GM21526 (cell line): ENCODE results near the gene PPIF.
"Not testable (repeated sequence)": the region's sequence is repeated elsewhere in the genome, so short reads cannot be mapped to it uniquely, and the experiment has no call there.

Source experiments
- ATAC-seq: cut with Tn5 transposase; IDR thresholded peaks from one replicate; pipeline ENCODE4 v1.9.1; 2021; ENCODE audit warnings: moderate library complexity; ENCODE audit not compliant: unreplicated experiment, low FRiP score

Gene PPIF

DNA sequence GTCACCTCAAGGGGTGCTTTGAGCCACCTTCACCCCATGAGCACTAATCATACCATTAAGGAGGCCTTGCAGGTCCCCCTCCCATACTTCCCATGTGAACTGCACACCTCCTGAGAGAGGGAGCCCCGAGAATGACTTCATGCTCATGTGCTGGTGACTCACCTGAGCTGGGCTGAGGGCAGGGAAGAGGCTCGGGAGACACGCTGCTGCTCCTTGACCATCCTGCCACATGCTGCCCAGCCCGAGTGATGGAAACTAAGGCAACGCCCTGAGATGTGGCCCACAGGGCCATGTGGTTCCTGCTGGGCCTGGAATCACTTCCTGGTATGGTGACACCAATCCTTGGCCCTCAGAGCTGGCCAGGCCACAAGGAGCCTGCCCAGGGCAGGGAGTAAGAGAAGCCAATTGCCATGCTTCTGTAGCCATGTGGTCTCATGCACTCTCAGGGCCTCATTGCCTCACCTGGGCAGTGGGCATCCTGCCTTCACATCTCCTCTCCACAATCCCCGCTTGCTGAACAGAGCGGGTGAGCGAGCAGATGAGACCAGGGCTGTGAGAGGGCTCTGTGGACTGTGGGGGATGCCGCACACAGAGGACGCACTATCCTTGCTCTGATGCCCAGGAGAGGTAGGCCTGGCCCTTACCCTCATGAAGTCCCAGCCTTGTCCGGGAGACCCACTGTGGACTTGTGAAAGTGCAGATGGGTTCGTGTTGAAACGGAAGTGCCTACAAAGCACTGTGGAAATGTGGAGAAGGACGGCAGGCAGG, 18.3 kb upstream of the PPIF start:
- ATAC-seq = no peak

DNA sequence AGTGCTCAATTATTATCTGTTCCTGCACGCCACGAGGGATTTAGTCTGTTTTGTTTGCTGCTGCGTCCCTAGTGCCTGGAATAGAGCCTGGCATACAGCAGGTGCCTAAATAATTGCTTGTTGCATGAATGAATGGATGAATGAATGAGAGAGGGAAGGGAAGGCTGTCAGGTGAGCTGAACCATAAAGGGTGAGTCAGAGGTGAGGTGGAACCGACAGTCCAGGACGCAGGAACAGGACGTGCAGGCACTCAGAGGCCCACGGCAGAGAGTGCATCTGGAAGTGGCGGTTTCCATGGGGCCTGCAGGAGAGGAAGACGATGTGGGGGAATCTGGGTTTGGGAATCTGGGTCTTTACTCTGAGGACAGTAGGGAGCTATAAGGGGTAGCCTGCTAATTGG, 17.7 kb upstream of the PPIF start:
- no peak for ATAC-seq

DNA sequence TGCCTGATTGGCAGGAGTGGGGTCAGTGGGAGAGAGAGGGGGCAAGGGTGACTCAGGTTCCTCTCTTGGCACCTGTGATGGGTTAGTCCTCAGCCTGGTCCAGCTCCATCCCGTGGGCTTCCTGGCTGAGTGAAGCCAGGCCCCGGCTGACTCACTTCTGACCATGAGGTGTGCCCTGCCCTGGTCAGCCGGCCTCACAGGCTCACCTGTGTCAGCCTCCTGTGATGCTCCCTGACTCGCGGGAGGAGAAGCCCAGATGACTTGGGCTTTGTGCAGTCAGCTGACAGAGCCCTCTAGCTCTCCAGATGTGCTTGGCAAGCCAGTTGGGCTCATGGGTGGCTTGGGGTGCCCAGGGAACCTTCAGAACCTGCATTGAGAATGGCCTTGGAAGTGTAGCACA, 16.0 kb upstream of the PPIF start:
- ATAC-seq = no peak

DNA sequence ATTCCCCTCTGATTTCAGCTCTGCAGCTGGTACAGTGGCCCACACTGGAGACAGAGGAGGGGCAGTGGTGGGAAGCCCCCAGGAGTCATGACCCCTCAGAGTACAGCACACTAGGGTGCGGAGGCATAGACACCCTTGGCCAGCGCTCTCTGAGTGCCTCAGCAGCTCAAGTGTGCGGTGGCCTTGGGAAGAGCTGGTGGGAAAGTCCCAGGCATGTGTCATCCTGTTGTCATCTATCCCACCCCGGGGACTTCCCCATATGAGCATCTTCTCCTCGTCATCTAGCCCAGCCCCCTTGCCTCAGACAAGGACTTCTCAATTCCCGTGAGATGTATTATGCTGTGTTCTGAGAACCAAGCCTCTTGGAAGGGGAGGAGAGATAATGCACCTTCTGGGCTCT, 15.6 kb upstream of the PPIF start:
- ATAC-seq = no peak

DNA sequence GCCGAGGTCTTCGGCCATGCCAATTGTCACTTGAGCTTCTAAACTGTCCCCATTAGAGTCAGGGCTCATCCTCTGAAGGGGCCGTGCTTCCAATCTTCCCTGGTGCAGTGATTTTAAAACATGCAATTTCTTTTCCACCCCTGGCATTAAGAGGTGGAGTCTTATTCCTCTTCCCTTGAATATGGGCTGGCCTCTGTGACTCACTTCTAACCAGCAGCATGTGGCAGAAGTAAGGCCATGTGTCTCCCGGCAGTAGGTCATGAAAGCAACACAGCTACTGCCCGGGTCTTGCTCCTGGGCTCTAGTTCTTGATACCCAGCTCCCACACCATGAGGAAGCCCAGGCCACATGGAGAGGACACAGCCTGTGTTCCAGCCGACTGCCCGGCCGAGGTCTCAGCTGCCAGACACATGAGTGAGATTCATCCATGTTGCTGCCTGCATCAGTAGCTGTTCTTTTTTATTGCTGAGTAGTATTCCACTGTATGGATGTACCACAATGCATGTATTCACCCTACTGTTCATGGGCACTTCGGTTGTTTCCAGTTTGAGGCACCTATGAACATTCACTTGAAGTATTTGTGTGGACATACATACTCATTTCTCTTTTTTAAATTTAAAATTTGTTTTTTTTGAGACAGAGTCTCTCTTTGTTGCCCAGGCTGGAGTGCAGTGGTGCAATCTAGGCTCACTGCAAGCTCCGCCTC, 14.5 kb upstream of the PPIF start:
- ATAC-seq = not testable (repeated sequence)

DNA sequence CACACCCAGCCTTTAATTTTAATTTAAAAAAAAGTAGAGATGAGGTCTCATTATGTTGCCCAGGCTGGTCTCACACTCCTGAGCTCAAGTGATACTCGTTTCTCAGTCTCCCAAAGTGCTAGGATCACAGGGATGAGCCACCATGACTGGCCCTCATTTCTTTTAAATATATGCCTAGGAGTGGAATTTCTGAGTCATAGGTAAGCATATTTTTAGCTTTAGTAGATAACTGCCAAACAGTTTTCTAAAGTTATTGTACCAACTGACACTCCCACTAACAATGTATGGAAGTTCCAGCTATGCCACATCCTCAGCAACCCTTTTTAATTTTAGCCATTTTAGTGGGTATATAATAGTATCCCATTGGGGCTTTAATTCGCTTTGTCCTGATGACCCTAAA, 13.8 kb upstream of the PPIF start:
- ATAC-seq = no peak

DNA sequence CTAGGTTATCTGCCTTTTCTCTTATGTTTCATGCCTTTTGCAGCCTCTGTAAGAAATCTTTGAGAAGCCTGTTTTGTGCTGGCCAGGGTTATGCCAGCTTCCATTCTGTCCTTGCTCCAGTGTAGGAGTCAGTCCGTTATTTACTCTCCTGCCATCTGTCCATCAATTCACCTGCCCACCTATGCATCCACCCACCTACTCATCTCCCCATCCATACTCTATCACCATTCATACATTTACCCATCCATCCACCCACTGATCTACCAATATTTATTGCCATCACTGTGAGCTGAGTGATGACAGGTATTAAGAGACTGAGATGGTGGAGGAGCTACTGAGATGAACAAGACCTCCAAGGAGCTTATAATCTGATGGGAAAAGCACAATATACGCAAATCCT, 12.7 kb upstream of the PPIF start:
- ATAC-seq = no peak

DNA sequence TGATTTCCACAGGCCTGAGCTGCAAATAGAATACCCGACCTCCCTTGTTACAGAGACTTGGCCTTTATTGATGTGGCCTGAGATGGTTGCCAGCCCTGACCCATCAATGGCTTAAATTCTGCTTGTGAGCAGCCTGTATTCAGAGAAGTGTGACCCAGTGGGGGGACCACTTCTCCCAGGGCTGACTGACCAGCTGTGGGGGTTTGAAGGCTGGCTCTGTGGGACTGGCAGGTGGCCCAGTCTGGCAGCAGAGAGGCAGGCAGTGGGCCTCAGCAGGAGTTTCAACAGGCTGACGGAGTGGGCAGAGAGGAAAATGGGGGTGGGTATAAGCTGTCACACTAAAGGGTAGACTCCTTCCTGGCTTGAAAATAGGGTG, 12.2 kb upstream of the PPIF start:
- ATAC-seq = no peak

DNA sequence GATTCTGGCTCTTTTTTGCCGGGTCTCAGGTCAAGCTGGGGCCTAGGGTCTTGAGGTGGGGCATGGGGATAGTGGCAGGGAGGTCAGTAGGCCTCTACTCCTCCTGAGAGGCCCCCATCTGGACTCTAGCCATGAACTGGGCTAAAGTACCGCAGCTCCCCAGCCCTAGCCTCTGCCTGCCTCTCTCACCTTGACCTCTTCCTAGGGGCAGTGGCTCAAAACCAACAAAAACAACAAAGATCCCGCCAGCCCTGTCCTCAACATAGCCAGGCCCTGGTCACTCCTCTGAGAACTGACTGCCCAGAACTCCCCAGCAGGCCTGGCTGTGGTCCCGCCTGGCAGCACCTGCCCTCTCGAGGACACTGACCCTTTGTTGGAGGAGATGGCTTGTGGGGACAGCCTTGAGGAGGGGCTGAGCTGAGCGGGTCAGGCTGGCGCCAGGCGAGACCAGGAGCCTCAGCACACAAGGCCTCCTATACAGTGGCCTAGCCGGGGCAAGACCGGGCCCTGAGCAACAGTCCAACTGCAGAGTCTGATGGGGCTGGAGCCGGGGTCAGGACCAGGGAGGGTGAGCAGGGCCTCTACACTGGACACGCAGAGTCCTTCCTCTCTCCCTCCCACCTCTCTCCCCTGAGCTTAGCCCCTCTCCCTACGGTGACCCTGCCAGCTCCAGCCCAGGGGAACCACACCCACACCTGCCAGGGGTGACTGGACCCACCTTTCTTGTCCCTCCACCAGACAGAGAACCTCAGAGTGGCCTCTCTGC, 11.6 kb upstream of the PPIF start:
- no peak for ATAC-seq

DNA sequence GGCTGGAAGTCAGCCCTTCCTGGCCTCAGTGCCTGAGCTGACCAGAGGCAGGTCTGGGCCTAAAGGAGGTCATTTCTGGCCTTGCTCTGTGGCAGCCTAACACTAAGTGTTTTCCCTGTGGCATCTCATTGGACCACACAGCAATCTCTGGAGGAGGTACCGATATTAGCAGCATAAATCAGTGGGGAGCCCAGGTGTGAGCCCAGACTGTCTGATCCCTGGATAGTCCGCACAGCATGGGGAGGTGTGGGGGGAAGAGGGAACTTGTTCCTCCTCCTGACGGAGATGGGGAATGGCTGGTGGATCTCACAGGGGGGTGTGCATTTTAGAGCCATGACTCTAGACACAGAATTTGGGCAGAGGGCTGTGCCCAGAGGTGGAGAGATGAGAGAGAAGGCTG, 11.0 kb upstream of the PPIF start:
- ATAC-seq = no peak

DNA sequence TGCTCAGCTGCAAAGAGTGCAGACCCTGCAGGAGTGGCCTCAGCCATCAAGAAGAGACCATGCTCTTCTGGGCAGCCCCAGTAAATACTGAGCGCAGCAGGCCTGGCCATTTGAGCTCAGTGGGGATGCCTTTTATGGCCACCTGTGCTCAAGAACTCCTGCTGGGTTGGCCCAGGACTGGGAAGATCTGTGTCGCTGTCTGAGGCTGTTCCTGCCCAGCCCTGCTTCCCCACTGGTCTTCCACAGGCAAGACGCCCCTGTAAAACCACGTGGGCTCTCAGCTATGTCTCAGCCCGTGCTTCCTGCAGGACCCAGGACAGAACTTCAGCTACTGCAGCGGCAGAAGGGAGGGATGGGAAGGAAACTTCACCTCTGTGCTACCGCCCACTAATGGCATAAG, 10.5 kb upstream of the PPIF start:
- ATAC-seq = no peak

DNA sequence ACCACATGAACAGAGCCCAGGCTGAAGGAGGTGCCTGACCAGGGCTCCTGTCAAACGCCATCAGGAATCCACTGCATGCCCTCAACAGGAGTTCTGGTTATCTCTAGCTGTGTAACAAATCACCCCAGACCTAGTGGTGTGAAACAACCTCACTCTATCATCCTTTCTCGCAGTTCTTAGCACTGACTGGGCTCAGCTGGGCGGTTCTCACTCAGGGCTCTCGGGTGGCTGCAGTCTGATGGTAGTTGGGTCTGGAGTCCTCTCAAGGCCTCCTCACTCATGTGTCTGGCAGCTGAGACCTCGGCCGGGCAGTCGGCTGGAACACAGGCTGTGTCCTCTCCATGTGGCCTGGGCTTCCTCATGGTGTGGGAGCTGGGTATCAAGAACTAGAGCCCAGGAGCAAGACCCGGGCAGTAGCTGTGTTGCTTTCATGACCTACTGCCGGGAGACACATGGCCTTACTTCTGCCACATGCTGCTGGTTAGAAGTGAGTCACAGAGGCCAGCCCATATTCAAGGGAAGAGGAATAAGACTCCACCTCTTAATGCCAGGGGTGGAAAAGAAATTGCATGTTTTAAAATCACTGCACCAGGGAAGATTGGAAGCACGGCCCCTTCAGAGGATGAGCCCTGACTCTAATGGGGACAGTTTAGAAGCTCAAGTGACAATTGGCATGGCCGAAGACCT, 9.3 kb upstream of the PPIF start:
- ATAC-seq = not testable (repeated sequence)

DNA sequence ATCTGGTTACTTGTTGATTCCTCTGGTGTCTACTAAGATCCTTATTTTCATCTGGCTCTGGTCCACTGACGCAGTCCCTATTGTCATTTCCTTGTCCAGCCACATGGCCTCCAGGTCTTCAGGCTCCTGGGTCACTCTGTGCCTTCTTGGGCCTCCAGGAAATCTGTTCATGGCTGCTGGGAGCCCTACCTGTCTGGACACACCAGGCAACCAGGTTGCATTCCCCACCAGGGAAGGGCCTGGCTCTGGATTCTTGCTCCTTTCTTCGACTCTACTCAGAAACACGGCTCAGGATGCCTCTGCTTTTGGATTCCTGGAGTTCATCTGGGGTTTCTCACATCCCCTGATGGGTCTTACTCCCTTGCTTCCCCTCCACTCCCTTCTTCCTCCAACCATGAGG, 8.0 kb upstream of the PPIF start:
- no peak for ATAC-seq

DNA sequence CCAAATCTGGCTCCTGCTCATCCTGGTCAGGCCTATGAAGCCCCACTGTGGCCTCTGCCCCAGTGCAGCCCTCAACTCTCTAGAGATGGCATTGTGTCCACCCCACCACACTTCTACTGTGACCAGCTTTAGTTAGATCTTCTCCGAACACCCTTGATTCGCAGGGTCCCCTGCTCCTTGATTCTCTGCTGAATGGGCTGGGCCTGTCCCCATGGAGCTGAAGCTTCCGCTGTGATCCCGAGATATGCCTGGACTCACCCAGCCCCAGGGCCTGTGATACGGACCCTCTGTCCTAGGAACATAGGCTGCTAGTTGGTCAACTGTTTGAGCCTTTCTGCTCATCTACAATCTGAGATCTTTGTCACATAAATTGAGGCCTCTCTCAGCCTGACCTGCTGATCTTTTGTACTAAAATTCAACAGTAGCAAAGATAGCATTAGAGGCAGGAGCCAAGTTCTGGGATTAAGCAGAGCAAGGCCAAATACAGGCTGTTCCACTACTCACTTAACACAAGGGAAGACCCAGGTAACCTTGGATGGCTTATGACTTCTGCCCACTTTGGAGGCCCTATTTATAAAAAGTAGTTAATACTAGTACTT, 6.5 kb upstream of the PPIF start:
- no peak for ATAC-seq

DNA sequence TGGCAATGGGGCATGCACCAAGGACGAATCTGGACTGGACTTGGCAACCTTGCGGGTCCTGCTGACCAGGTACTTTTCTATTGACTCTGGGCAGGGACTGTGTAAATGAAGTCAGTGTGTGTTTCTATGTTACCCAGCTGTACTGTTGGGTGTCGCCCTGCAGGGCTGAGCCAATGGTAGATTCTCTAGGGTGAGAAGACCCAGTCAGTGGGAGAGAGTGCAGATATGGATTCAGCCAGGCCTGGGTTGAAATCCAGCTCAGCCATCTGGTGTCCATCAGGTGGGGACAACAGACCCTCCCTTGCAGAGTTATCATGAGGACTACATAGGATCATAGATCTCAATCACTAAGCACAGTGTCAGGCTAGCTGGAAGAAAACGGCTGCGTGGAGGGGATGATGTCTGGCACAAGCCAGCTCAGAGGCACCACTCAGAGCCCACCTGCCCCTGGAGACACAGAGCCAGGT, 4.9 kb upstream of the PPIF start:
- ATAC-seq = no peak

DNA sequence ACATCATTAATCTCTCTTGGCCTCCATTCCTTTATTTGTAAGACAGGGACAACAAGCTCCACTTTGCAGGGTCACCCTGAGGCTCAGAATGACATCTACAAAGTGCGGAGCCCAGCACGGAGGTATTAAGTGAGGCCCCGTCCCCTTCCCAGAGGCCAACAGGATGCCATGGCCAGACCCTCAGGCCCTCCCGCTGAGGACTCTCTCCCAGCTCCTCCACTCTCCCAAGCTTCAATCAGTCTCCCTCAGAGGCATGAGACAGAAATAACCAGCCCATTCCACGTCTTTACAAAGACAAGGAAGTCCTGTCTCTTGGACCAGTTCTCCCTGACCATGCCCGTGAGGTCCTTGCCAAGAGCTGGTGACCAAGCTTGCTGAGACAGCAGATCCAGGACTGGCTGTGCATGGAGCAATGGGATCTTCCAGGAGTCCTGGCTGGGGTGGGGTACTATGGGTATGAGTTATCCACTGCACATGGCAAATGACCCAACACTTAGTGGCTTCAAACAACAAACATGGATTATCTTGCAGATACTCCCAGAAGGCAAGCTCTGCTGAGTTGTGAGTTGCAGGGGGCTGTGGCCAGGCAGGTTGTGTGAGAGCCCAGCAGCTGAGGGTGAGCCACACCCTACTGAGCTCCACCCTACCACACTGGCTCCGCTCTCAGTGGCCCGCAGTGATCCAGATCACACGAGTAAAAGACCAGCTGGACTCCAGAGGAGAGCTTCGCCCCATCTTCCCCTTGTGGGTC, 4.3 kb upstream of the PPIF start:
- no peak for ATAC-seq

DNA sequence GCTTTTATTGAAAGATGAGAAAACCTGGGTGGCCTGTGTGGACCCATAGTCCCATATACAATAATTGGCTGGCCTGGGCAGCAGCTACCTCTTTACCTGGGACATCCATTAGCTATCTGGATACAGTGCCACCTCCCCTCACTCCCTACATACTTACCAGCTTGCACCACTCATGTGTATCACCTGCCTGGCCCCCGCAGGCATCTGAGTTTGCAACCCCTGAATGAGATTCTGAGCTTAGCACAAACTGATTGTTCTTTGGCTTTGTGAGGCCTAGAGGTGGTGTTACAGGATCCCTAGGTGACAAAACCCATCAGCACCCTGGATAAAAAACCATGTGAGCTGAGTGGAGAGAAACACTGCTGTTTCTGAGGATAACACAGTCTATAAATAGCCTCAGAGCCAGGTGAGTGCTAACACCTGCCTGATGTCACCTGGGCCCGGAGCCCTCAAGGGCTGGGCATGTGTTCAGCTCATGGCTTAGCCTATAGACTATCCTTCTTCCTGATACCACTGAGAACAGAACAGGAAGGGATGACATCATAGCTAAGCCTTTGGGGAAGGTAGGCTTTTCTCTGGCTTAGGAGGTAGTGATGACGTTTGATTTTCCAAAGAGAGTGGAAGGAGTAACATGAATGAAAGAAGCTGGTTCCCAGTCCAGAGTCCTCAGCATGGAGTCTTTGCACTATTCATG, 2.6 kb upstream of the PPIF start:
- no peak for ATAC-seq

DNA sequence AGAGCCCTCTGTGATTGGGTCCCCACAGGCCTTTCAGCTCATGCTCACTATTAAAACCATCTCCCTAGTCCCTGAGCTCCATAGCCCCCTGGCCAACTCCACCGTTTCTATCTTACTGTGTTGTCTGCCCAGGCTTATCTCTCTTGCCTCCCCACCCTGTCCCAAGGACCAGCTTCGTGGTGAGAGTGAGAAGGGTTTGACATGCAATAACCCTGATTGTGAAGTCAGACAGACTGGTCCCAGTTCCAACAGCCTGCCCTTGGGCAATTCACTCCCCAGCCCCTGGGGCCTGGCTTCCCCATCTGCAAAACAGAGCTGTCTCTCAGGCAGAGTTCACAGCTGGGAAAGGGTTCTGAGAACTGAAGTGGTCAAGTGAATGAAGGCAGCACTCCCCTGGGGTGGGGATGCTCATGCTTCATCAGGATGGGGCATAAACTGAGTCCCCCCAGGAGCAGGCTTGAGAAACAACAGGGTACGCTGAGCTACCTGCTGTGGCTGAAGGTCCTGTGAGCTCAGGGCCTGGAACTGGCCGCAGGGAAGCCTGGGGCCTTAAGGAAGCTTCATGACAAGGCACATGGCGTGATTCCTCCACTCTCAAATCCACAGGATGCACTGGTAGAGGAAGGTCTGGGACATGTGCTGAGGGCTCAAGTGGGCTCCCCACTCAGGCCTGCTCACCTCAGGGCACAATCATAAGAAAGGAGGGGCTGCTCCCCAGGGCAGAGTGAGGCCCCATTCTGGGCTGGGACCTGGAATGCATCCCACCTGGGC, 1.8 kb upstream of the PPIF start:
- ATAC-seq = no peak

DNA sequence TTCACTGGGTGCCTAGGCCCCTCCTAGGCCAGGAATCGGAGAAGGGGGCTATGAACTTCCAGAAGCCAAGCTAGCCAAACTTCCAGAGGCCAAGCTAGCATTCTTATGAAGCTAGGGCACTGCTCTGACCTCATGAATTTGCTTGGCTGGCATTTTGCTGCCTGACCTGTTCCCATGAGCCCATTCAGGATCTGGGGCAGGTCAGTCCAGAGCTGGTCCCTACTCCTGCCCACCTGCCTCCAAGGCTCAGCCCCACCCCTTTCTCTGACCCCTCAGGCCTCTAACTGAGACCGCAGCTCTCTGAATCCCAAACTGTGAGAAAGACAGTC, 1.3 kb upstream of the PPIF start:
- no peak for ATAC-seq
